GM21367 (cell line): ENCODE data around the gene SRCIN1.
"Not testable (repeated sequence)": the region's sequence is repeated elsewhere in the genome, so short reads cannot be mapped to it uniquely, and the experiment has no call there.

Experiments
- ATAC-seq: cut with Tn5 transposase; IDR thresholded peaks from one replicate; pipeline ENCODE4 v1.9.1; 2021; ENCODE audit not compliant: unreplicated experiment

Gene SRCIN1

GRCh38 chr17:38485681-38486298 lies 120.0 kb downstream of the SRCIN1 start:
- not testable (repeated sequence) for ATAC-seq

- no peak for ATAC-seq
Measured at GRCh38 chr17:38485146-38485468, 120.6 kb downstream of the SRCIN1 start.

GRCh38 chr17:38484242-38485145 lies 121.3 kb downstream of the SRCIN1 start:
- ATAC-seq: not testable (repeated sequence)

- ATAC-seq: not testable (repeated sequence)
Measured at GRCh38 chr17:38482700-38483043, 123.1 kb downstream of the SRCIN1 start.

- ATAC-seq: not testable (repeated sequence)
Measured at GRCh38 chr17:38482039-38482699, 123.6 kb downstream of the SRCIN1 start.
